B cell (primary cell): ENCODE results near the gene PTGDR2. TPM values are rescaled to one million over a fixed set of nuclear protein-coding genes. Genes with fewer than 3 reads are reported as not detected.

Experiments used
- ATAC-seq: fragments of 200-7000 bp; cut with Tn5 transposase; one replicate; pipeline ENCODE4 v1.10.0; 2021; ENCODE audit warnings: low read depth, mild to moderate bottlenecking, moderate number of reproducible peaks, moderate library complexity
- CTCF ChIA-PET: fragments of 350-600 bp; sonication (Branson Sonifier 250); formaldehyde crosslinking; loops from one replicate; lab custom pipeline; 2021; ENCODE audit warnings: antibody characterized with exemption, inconsistent platforms; lab: Charles Lee
- POLR2A ChIA-PET: fragments of 350-600 bp; sonication (Branson Sonifier 250); formaldehyde crosslinking; loops from one replicate; lab custom pipeline; 2021; ENCODE audit warnings: antibody characterized with exemption; lab: Charles Lee
- DNase-seq: peaks from one replicate; pipeline ENCODE4 v3.0.0; 2013
- H2AFZ ChIP-seq: 2 replicates; pipeline ENCODE4 v1.6.1; 2012; ENCODE audit warnings: mild to moderate bottlenecking, low read depth, low read length; ENCODE audit not compliant: insufficient read depth, poor library complexity, severe bottlenecking
- H3K27ac ChIP-seq, 2 donors: 1 replicate in 1 of 2; 2 replicates in 1 of 2; pipeline ENCODE4 v1.5.1; 2012 to 2013; ENCODE audit warnings: low read length in 2 of 2, mild to moderate bottlenecking in 2 of 2, moderate library complexity in 1 of 2
- H3K27me3 ChIP-seq, 4 experiments: fragments of 200-600 bp in 1 of 4; sonication (generic) in 1 of 4; replicated peaks in 1 of 4; 1 replicate in 2 of 4; 2 replicates in 2 of 4; pipeline versions ENCODE4 v1.6.1 to v1.7.0; 2013 to 2016; ENCODE audit warnings: low read length in 3 of 4, mild to moderate bottlenecking in 2 of 4, mixed read lengths in 1 of 4, moderate library complexity in 1 of 4; ENCODE audit not compliant: insufficient read depth in 4 of 4, control insufficient read depth in 3 of 4; ENCODE audit errors: control extremely low read depth in 1 of 4
- H3K36me3 ChIP-seq, 2 experiments: replicated peaks in 1 of 2; 1 replicate in 1 of 2; 2 replicates in 1 of 2; pipeline versions ENCODE4 v1.6.1 to v1.7.1; 2013; ENCODE audit warnings: low read length in 1 of 2; ENCODE audit not compliant: insufficient read depth in 2 of 2, control insufficient read depth in 1 of 2; ENCODE audit errors: control extremely low read depth in 1 of 2, extremely low read depth in 1 of 2
- H3K4me1 ChIP-seq, 2 donors: fragments of 200-600 bp in 1 of 2; sonication (generic) in 1 of 2; 1 replicate in 1 of 2; 2 replicates in 1 of 2; pipeline versions ENCODE4 v1.5.1 to v1.6.1; 2013 to 2017; ENCODE audit warnings: low read length in 2 of 2; ENCODE audit not compliant: control insufficient read depth in 2 of 2, insufficient read depth in 2 of 2
- H3K4me2 ChIP-seq: replicated peaks from 2 replicates; pipeline ENCODE3; 2012; ENCODE audit warnings: mild to moderate bottlenecking, low read depth, low read length; ENCODE audit not compliant: poor library complexity, severe bottlenecking
- H3K4me3 ChIP-seq, 5 experiments: fragments of 200-600 bp in 1 of 5; sonication (generic) in 1 of 5; 1 replicate in 3 of 5; 2 replicates in 2 of 5; pipeline versions ENCODE4 v1.5.1 to v1.7.0; 2011 to 2016; ENCODE audit warnings: low read length in 4 of 5, mild to moderate bottlenecking in 4 of 5, low read depth in 2 of 5, control low read depth in 1 of 5, moderate library complexity in 1 of 5; ENCODE audit not compliant: insufficient read depth in 1 of 5; ENCODE audit errors: control extremely low read depth in 1 of 5, extremely low read depth in 1 of 5
- H3K79me2 ChIP-seq: fragments of 200-600 bp; sonication (generic); one replicate; pipeline ENCODE4 v1.6.0; 2016; ENCODE audit warnings: low read length; ENCODE audit not compliant: control insufficient read depth, insufficient read depth
- H3K9ac ChIP-seq: fragments of 200-600 bp; sonication (generic); 2 replicates; pipeline ENCODE4 v1.6.1; 2017; ENCODE audit warnings: mild to moderate bottlenecking, low read length, moderate library complexity
- H3K9me3 ChIP-seq, 3 donors: one replicate each; pipeline versions ENCODE4 v1.6.1 to v1.7.1; 2013; ENCODE audit warnings: low read length in 2 of 3; ENCODE audit not compliant: control insufficient read depth in 2 of 3, insufficient read depth in 1 of 3; ENCODE audit errors: control extremely low read depth in 1 of 3
- H4K20me1 ChIP-seq: 2 replicates; pipeline ENCODE4 v1.6.0; 2012; ENCODE audit warnings: mild to moderate bottlenecking, low read length; ENCODE audit not compliant: insufficient read depth, control insufficient read depth, poor library complexity, severe bottlenecking
- H3K27ac Mint-ChIP-seq: one replicate; pipeline ENCODE4 v1.8.0; 2021; ENCODE audit warnings: mixed read lengths
- H3K27me3 Mint-ChIP-seq: one replicate; pipeline ENCODE4 v1.8.0; 2021; ENCODE audit warnings: mixed read lengths
- H3K4me1 Mint-ChIP-seq: one replicate; pipeline ENCODE4 v1.8.0; 2021; ENCODE audit warnings: mixed read lengths
- H3K4me3 Mint-ChIP-seq: one replicate; pipeline ENCODE4 v1.8.0; 2021; ENCODE audit warnings: mixed read lengths
- H3K9me3 Mint-ChIP-seq: one replicate; pipeline ENCODE4 v1.8.0; 2022; ENCODE audit warnings: mixed read lengths; ENCODE audit not compliant: insufficient read depth
- EZH2 ChIP-seq: IDR thresholded peaks from 2 replicates; pipeline ENCODE4 v1.6.1; 2012; ENCODE audit warnings: borderline replicate concordance, low read depth, mild to moderate bottlenecking, moderate library complexity, low read length; ENCODE audit not compliant: insufficient read depth, poor library complexity, severe bottlenecking
- WGBS: methylation state at CpG from one replicate; pipeline ENCODE4 v1.1.5; 2013; ENCODE audit warnings: missing lambda C conversion rate; ENCODE audit not compliant: insufficient coverage; 5-methylcytosine and 5-hydroxymethylcytosine counted together
- intact Hi-C: fragments of 100-400 bp; cut with micrococcal nuclease; formaldehyde crosslinking; loops from one replicate; pipeline ENCODE4 v1.10.0; 2022
- polyA plus RNA-seq: library from polyadenylated mRNA; depleted of rRNA; stranded (reverse); fragments of >200 nt; gene quantifications from 2 replicates; pipeline ENCODE4 v1.2.3, GENCODE V29; 2012
- total RNA-seq, 2 donors: library from RNA; stranded (reverse); fragments of 120-200 nt in 1 of 2; gene quantifications; 1 replicate in 1 of 2; 2 replicates in 1 of 2; pipeline versions ENCODE4 v1.2.3 to v1.2.4, GENCODE V29; 2013 to 2022
- TF ChIP-seq, protein P1 (sequence below): fragments of 200-600 bp; IDR thresholded peaks from one replicate; pipeline ENCODE4 v1.8.0; 2022; ENCODE audit warnings: antibody characterized with exemption, mild to moderate bottlenecking

Gene PTGDR2
- total and polyA plus RNA-seq, 2 donors (not counting 1 experiment from before 2014, with no cell fraction given), result 0.03 TPM; not detected in 1

DNA sequence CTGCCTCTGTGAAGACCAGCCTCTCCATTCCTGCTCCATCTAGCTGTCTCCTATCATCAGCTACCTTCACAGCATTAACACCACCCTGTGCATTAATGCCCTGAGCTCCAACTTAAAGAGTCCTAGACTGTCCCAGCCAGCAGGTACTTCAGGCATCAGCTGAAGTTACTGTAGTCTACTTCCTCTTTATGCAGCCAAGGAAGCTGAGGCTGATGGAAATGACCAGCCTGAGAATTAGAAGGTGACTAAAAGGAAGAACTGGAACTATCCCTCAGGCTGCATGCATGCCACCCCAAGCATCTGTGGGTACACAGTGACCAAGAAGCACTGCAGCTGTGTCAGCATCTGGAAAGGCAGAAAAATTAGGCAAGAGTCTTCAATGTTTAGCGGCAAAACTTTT lies 42.4 kb downstream of the PTGDR2 start:
- Histone ChIP-seq H3K9me3 (peaks cover 0 to 18% (median 12%) of the 10 kb centered on the region in 3 donors), H2AFZ (no peak overlapping the region), H3K27ac (no peak overlapping the region), H3K27me3 (peaks cover 0 to 3% (median 0%) of the 10 kb centered on the region in 4 experiments), H4K20me1 (no peaks in the 10 kb centered on the region), H3K36me3 (no peaks in the 10 kb centered on the region), H3K4me1 (no peaks in the 10 kb centered on the region), H3K4me3 (no peak overlapping the region), H3K79me2 (no peaks in the 10 kb centered on the region), H3K4me2 (no peak overlapping the region), H3K9ac (no peak overlapping the region)
- WGBS, result 79% methylated on average over 1 of the region's 1 CpG
- DNase-seq, result no peak
- Mint-ChIP-seq H3K27ac (no peak overlapping the region), H3K4me1 (no peaks in the 10 kb centered on the region), H3K27me3 (peaks cover 24% of the 10 kb centered on the region), H3K4me3 (no peak overlapping the region), H3K9me3 (peaks cover 6% of the 10 kb centered on the region)
- ChIA-PET POLR2A (no interaction called here), CTCF (no interaction called here)
- ATAC-seq, result no peak
- intact Hi-C loops, result no loop called here
- TF ChIP-seq, protein P1, sequence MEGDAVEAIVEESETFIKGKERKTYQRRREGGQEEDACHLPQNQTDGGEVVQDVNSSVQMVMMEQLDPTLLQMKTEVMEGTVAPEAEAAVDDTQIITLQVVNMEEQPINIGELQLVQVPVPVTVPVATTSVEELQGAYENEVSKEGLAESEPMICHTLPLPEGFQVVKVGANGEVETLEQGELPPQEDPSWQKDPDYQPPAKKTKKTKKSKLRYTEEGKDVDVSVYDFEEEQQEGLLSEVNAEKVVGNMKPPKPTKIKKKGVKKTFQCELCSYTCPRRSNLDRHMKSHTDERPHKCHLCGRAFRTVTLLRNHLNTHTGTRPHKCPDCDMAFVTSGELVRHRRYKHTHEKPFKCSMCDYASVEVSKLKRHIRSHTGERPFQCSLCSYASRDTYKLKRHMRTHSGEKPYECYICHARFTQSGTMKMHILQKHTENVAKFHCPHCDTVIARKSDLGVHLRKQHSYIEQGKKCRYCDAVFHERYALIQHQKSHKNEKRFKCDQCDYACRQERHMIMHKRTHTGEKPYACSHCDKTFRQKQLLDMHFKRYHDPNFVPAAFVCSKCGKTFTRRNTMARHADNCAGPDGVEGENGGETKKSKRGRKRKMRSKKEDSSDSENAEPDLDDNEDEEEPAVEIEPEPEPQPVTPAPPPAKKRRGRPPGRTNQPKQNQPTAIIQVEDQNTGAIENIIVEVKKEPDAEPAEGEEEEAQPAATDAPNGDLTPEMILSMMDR, result no peak
- TF ChIP-seq EZH2, result no peak

GRCh38 chr11:60810569-60810968 lies 45.2 kb downstream of the PTGDR2 start:
- ATAC-seq (no peak), DNase-seq (no peak)
- CTCF ChIA-PET, result no interaction called here
- no peaks in the 10 kb centered on the region for H3K4me1 Mint-ChIP-seq
- no peak overlapping the region for H3K27ac ChIP-seq
- POLR2A ChIA-PET, result no interaction called here
- no peaks in the 10 kb centered on the region for H3K79me2 ChIP-seq
- no peak overlapping the region for H3K4me3 ChIP-seq
- H2AFZ ChIP-seq, result no peak overlapping the region
- H3K4me1 ChIP-seq, result no peaks in the 10 kb centered on the region
- no peak overlapping the region for H3K4me3 Mint-ChIP-seq
- no peaks in the 10 kb centered on the region for H3K36me3 ChIP-seq
- no peak overlapping the region for H3K27ac Mint-ChIP-seq
- no peak for TF ChIP-seq EZH2
- TF ChIP-seq, protein P1, result no peak
- H3K9me3 Mint-ChIP-seq, result no peaks in the 10 kb centered on the region
- 13% methylated on average over 7 of the region's 8 CpGs for WGBS
- intact Hi-C loops, result no loop called here
- no peak overlapping the region for H3K9ac ChIP-seq
- H3K27me3 Mint-ChIP-seq, result peaks cover 36% of the 10 kb centered on the region
- no peak overlapping the region for H3K4me2 ChIP-seq
- no peaks in the 10 kb centered on the region for H4K20me1 ChIP-seq
- no peaks in the 10 kb centered on the region for H3K27me3 ChIP-seq
- H3K9me3 ChIP-seq, result no peaks in the 10 kb centered on the region
